Fibroblast of villous mesenchyme (primary cell): Measurements from ENCODE around the gene APRT. TPM values are rescaled to one million over a fixed set of nuclear protein-coding genes. Genes with fewer than 3 reads are reported as not detected.

ENCODE experiments used
- DNase-seq: peaks from one replicate; pipeline ENCODE4 v3.0.0-alpha.2; 2010; ENCODE audit warnings: low read depth
- H3K4me3 ChIP-seq: 2 replicates; pipeline ENCODE4 v1.5.1; 2011; ENCODE audit warnings: low read depth, mild to moderate bottlenecking, low read length
- CTCF ChIP-seq: IDR thresholded peaks from 2 replicates; pipeline ENCODE4 v1.5.1; 2012; ENCODE audit warnings: low read depth, mild to moderate bottlenecking, low read length; ENCODE audit not compliant: insufficient read depth
- total RNA-seq: library from RNA; depleted of rRNA; stranded (reverse); fragments of >200 nt; gene quantifications from 2 replicates; pipeline ENCODE4 v1.2.3, GENCODE V29; 2012

The APRT gene
- total RNA-seq, 1 donor = 39.7 TPM

DNA sequence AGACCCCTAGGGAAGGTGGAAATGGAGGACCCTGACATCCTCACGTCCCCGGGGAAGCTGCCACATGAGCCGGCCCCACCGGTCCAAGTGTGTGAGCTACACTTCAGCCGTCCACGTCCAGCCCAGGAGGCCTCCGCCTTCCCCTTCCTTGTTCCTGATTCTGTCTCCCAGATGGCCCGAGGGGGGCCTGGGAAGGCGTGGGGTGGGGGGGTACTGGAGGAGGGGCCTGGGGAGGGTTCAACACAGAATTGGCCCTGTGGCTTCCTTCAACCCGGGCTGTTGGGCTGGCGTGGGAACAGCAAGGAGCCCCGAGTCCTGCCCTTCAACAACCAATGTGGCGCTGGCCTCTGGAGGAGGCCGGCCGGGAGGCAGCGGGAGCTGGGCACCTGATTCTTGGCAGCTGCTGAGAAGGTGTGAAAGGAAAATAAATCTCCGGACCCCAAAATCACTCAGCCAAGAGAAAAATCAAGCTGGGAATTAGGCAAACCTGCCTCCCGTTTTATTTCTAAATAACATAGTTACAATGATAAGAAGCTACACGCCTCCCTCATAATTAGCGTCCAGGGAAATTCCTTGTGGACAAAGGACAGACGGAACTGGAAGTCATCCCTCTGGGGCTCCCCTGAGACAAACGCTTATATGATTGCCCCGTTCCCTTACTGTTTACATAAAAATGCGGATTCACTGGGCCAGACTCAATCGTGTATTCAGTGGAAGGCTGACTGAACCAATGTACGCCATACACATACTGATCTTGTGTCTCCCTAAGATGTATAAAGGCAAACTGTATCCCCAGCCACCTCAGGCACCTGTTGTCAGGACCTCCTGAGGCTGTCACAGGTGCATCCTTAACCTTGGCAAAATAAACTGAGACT lies 1.8 kb upstream of the APRT start:
- no peak overlapping the region for H3K4me3 ChIP-seq
- DNase-seq = no peak
- no peak for TF ChIP-seq CTCF

DNA sequence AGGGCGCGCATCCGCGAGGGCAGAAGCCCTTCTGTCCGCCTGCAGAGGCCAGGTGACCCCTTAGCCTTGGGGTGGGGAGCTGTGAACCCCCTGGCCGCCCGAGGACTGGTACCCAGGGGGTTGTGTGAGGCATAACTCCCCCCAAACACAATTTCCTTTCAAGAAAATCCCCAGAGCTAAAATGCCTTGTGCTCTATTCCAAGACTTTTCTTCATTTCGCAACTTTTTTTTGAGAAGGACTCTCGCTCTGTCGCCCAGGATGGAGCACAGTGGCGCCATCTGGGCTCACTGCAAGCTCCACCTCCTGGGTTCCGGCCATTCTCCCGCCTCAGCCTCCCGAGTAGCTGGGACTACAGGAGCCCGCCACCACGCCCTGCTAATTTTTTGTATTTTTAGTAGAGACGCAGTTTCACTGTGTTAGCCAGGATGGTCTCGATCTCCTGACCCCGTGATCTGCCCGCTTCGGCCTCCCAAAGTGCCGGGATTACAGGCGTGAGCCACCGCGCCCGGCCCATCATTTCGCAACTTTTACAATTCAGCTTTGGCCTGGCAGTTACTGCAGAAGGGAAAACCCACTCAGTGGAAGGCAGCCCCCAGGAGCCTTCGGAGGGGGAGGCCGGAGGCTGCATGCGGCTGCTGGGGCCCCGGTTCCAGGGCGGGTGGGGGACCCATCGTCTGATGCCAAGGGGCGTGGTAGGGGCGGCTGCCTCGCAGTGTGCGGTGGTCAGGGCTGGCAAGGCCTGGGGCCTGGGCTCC lies 963 bp upstream of the APRT start:
- peak; percentile 64 for DNase-seq
- H3K4me3 ChIP-seq = peak overlapping the region; percentile 79
- TF ChIP-seq CTCF = peak; percentile 3

DNA sequence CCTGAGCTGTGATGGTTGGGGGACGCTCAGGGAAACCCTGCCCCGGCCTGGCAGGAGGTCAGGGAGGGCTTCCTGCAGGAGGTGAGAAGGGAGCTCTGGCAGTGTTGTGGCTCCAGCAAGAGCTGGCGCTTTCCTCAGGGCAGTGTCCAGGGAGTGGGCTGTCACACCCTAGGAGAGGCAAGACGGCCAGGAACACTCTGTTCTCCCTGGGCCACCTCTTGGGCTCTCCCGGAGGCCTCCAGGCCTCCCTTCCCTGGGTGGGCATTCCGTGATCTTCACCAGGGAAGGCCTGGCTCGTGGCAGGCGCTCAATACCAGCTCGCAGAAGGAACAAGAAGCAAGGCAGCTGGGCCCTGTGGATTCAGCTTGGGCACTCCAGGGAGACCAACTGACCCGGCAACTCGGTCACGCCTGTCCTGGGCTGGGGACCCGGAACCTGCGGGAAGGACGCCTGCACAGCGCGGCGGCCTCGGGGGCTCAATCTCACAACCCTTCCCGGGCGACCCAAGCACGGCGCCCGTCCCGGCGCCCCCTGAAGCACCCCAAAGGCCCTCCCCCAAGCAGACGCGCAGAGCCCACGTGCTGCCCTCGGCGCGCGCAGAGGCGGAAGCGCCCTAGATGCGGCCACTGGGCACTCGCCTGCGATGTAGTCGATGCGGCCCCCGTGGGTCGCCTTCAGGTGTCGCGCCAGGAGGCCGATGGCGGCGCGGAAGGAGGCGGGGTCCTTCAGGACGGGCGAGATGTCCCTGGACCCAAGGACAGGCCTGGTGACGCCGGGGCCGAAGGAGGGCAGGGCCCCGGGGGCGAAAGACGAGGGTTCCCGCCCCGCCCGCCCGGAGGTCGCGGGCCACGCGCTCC lies 588 bp downstream of the APRT start:
- no peak for TF ChIP-seq CTCF
- peak; percentile 74 for DNase-seq
- H3K4me3 ChIP-seq = peak overlapping the region; percentile 79

GRCh38 chr16:88810166-88810911 lies 1.4 kb downstream of the APRT start:
- H3K4me3 ChIP-seq = peak overlapping the region; percentile 79
- DNase-seq = no peak
- no peak for TF ChIP-seq CTCF

- no peak overlapping the region for H3K4me3 ChIP-seq
- no peak for TF ChIP-seq CTCF
- no peak for DNase-seq
Observed at GRCh38 chr16:88809676-88810165, 2.0 kb downstream of the APRT start.

DNA sequence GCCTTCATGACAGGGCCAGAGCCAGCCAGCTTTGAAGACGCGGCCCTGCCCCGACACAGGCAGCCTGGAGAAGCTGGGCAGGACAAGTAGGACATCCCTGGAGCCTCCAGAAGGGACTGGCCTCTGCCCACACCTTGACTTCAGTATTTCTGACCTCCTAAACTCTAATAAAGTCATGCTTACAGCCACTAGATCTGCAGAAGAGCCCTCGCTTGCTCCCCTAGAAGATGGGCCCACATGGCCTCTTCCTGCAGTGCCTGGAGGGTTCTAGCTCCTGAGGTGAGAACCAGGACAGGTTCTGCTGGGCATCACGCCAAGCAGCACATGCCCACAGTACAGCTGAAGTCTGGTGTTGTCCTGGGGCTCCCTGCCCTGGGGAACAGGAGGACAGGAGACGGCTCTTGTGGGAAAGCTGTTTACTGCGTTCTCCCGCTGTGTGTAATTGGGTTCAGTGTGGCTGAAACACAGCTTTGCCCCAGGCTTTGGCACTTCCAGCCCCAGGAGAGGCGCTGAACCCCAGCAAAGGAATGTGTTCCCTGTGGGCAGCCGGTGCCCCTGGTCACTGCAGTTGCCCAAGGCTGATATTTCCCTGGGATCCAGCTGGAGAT lies 2.6 kb downstream of the APRT start:
- H3K4me3 ChIP-seq = no peak overlapping the region
- no peak for DNase-seq
- TF ChIP-seq CTCF = no peak
